Nasal cavity respiratory epithelium epithelial cell of viscerocranial mucosa (primary cell): Measurements from ENCODE around the gene MMP13. TPM values are rescaled to one million over a fixed set of nuclear protein-coding genes. Genes with fewer than 3 reads are reported as not detected.

ENCODE experiments used
- total RNA-seq: library from RNA; depleted of rRNA; stranded (reverse); fragments of >200 nt; gene quantifications from 2 replicates; pipeline ENCODE4 v1.2.3, GENCODE V29; 2014

The MMP13 gene
- 0.07 TPM in 1 of 2 replicates, not detected in the other for total RNA-seq

GRCh38 chr11:102955624-102956023, at the start of gene MMP13:
Gene MMP13, minus strand, starts transcription at chr11:102955732. Its CDS starts 27 bp downstream, at chr11:102955705.

Other genes with a start within 250 kb of the MMP13 start
- gene MMP27, start 250.0 kb downstream of the MMP13 start, total RNA-seq: not detected in 2 replicates
- not detected in 2 replicates for gene MMP8, start 230.8 kb downstream of the MMP13 start, total RNA-seq
- 0.93 and 10.3 TPM in 2 replicates for gene MMP10, start 175.1 kb downstream of the MMP13 start, total RNA-seq
- gene MMP1, start 157.6 kb downstream of the MMP13 start, total RNA-seq: 3.2 and 150 TPM in 2 replicates
- 0.34 and 0.36 TPM in 2 replicates for gene MMP3, start 112.1 kb downstream of the MMP13 start, total RNA-seq
- 1.5 TPM in 1 of 2 replicates, not detected in the other for gene MMP12, start 80.8 kb downstream of the MMP13 start, total RNA-seq
- 76.6 and 156 TPM in 2 replicates for gene DCUN1D5, start 136.4 kb upstream of the MMP13 start, total RNA-seq
- 17.7 and 18.8 TPM in 2 replicates for gene DYNC2H1, start 153.7 kb upstream of the MMP13 start, total RNA-seq